Smooth muscle cell of trachea (primary cell): ENCODE measurements around the gene UBE2L3. TPM values are rescaled to one million over a fixed set of nuclear protein-coding genes. Genes with fewer than 3 reads are reported as not detected.

ENCODE experiments used
- total RNA-seq: library from RNA; depleted of rRNA; stranded (reverse); fragments of >200 nt; gene quantifications from 2 replicates; pipeline ENCODE4 v1.2.1, GENCODE V29; 2014

UBE2L3 gene
- total RNA-seq, result 33.6 and 38.0 TPM in 2 replicates

GRCh38 chr22:21567456-21568346 is at the start of gene UBE2L3:
Gene UBE2L3 (plus strand): TSS chr22:21567714. CDS start chr22:21567745, 31 bp downstream.

DNA sequence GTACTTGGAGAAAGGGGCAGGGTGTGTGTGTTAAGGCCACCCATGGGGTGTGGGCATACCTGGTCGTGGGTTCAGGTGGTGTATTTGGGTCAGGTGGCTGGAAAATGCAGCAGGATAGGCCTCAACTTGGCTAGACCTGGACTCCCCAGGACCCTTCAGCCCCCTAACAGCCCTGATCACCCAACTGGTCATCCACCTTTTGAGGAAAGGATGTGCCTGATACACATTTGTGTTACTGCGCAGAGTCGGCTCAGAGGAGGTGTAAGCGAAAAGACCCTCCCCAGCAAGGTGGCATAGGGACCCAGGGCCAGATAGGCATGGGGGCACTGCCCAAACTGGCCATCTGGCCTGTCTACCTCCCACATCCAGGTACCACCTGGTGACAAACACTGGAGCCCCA is 16.2 kb upstream of the UBE2L3 start, which contains the start of gene RIMBP3C:
RIMBP3C (minus strand) TSS at position 101 of the 400 bp plus-strand sequence. CDS start 485 bp downstream, outside the sequence.

GRCh38 chr22:21629255-21630149 is 62.0 kb downstream of the UBE2L3 start, which contains the start of gene YDJC:
Gene YDJC (minus strand): TSS chr22:21630022. CDS start chr22:21630014, 8 bp downstream.

DNA sequence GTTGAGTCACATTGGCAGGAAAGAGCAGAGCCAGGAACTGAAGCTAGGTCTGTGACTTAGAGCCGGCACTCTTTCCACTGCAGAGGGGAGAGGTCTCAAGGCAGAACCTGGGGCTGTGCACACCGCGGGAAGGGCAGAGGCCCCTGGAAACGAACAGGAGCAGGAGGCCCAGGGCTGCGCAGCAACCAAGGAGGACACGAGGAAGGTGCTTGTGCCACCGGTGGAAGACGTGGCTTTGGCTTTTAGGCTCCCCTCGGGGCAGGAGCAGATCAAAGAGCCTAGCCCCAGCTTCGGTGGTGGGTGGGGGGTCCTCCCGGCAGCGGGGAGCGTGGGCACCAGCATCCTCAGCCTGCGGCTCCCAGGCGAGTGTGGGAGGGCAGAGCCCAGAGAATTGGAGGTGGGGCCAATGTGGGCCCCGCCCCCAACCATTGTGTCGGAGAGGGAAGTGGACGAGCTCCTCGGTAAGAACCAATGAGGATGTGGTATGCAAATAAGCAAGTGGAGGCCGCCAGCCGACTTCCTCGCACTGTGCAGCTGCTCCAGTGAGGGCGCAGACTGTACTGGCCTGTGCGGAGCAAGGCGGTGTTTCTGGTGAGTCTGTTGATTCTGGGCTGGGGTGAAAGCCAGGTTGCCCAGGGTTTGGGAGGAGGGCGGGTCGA is 64.9 kb downstream of the UBE2L3 start, which contains the start of gene CCDC116:
CCDC116 (plus strand) TSS at position 524 of the 659 bp plus-strand sequence. CDS start 422 bp downstream, outside the sequence.

GRCh38 chr22:21641789-21642583 is 74.5 kb downstream of the UBE2L3 start, which contains the start of gene SDF2L1:
Gene SDF2L1 (plus strand): TSS chr22:21642302. CDS start chr22:21642337, 35 bp downstream.

Other genes starting within 250 kb of the UBE2L3 start
- 0.17 TPM in 1 of 2 replicates, not detected in the other for gene RIMBP3B, start 184.0 kb upstream of the UBE2L3 start, total RNA-seq
- 3.8 and 4.4 TPM in 2 replicates for gene HIC2, start 150.3 kb upstream of the UBE2L3 start, total RNA-seq
- 1.0 and 1.8 TPM in 2 replicates for gene TMEM191C, start 100.3 kb upstream of the UBE2L3 start, total RNA-seq
- 0.15 and 0.66 TPM in 2 replicates for gene RIMBP3C, start 16.3 kb upstream of the UBE2L3 start, total RNA-seq
- gene YDJC, start 62.3 kb downstream of the UBE2L3 start, total RNA-seq, result 11.8 and 14.2 TPM in 2 replicates
- 0.15 and 0.17 TPM in 2 replicates for gene CCDC116, start 65.0 kb downstream of the UBE2L3 start, total RNA-seq
- gene SDF2L1, start 74.6 kb downstream of the UBE2L3 start, total RNA-seq, result 18.5 and 30.7 TPM in 2 replicates
- gene PPIL2, start 98.3 kb downstream of the UBE2L3 start, total RNA-seq, result 24.0 and 28.5 TPM in 2 replicates
- gene YPEL1, start 168.1 kb downstream of the UBE2L3 start, total RNA-seq, result 0.58 and 0.99 TPM in 2 replicates